Endometrial microvascular endothelial cells (primary cell): Measurements from ENCODE around the gene CYP26B1. TPM values are rescaled to one million over a fixed set of nuclear protein-coding genes. Genes with fewer than 3 reads are reported as not detected.

ENCODE experiments used
- in situ Hi-C: cut with HindIII; loops from 2 replicates; pipeline ENCODE4 v1.10.0; 2017; ENCODE audit warnings: low sequenced_read_pairs, low pct_unique_long_range_greater_than_20kb; ENCODE audit errors: inconsistent ontology term
- total RNA-seq: library from RNA; depleted of rRNA; stranded (reverse); fragments of >200 nt; gene quantifications from one replicate; pipeline ENCODE4 v1.2.3, GENCODE V29; 2015; ENCODE audit errors: inconsistent ontology term

CYP26B1 gene
- 11.7 TPM for total RNA-seq

- in situ Hi-C loops = no loop called here
These were observed at the start of gene CYP26B1 for GRCh38 chr2:72147303-72147971. Gene CYP26B1 (minus strand): TSS chr2:72147862. CDS start chr2:72147834, 28 bp downstream.

GRCh38 chr2:72193723-72194122, 46.1 kb upstream of the CYP26B1 start:
- in situ Hi-C loops = no loop called here

GRCh38 chr2:72191441-72191840, 43.8 kb upstream of the CYP26B1 start:
- in situ Hi-C loops = no loop called here

GRCh38 chr2:72185206-72185605, 37.5 kb upstream of the CYP26B1 start:
- in situ Hi-C loops = no loop called here

- in situ Hi-C loops = no loop called here
These were observed 35.8 kb upstream of the CYP26B1 start for GRCh38 chr2:72183466-72183865.

- in situ Hi-C loops = no loop called here
These were observed 35.4 kb upstream of the CYP26B1 start for GRCh38 chr2:72183016-72183415.

GRCh38 chr2:72182547-72182946, 34.9 kb upstream of the CYP26B1 start:
- in situ Hi-C loops = no loop called here

- in situ Hi-C loops = no loop called here
These were observed 34.0 kb upstream of the CYP26B1 start for GRCh38 chr2:72181616-72182015.

- in situ Hi-C loops = no loop called here
These were observed 32.7 kb upstream of the CYP26B1 start for GRCh38 chr2:72180351-72180750.

GRCh38 chr2:72178551-72178950, 30.9 kb upstream of the CYP26B1 start:
- in situ Hi-C loops = no loop called here

GRCh38 chr2:72176281-72176680, 28.6 kb upstream of the CYP26B1 start:
- in situ Hi-C loops = no loop called here

- in situ Hi-C loops = no loop called here
These were observed 28.0 kb upstream of the CYP26B1 start for GRCh38 chr2:72175636-72176035.

- in situ Hi-C loops = no loop called here
These were observed 26.1 kb upstream of the CYP26B1 start for GRCh38 chr2:72173640-72174321.

GRCh38 chr2:72172478-72172877, 24.8 kb upstream of the CYP26B1 start:
- in situ Hi-C loops = no loop called here

- in situ Hi-C loops = no loop called here
These were observed 18.6 kb upstream of the CYP26B1 start for GRCh38 chr2:72166279-72166678.

- in situ Hi-C loops = no loop called here
These were observed 18.1 kb upstream of the CYP26B1 start for GRCh38 chr2:72165792-72166191.

GRCh38 chr2:72162574-72162973, 14.9 kb upstream of the CYP26B1 start:
- in situ Hi-C loops = no loop called here

- in situ Hi-C loops = no loop called here
These were observed 11.7 kb upstream of the CYP26B1 start for GRCh38 chr2:72159211-72159993.

- in situ Hi-C loops = no loop called here
These were observed 10.5 kb upstream of the CYP26B1 start for GRCh38 chr2:72157871-72158771.
